Spleen (tissue), 11 donors: ENCODE data around the gene VSIG2. TPM values are rescaled to one million over a fixed set of nuclear protein-coding genes. Genes with fewer than 3 reads are reported as not detected.

ENCODE experiments used
- DNase-seq: peaks from one replicate; pipeline ENCODE4 v3.0.0-alpha.2; 2020
- H3K27ac ChIP-seq, 8 donors: fragments of 200-600 bp; sonication (generic) in 7 of 8; 1 replicate in 4 of 8; 2 replicates in 4 of 8; pipeline versions ENCODE4 v1.5.0 to v1.8.0; 2016 to 2021; ENCODE audit warnings: inconsistent platforms in 4 of 8, mild to moderate bottlenecking in 4 of 8, moderate library complexity in 1 of 8
- H3K27me3 ChIP-seq, 7 donors: fragments of 200-600 bp; sonication (generic) in 6 of 7; replicated peaks in 1 of 7; 1 replicate in 4 of 7; 2 replicates in 3 of 7; pipeline versions ENCODE4 v1.5.0 to v1.8.0; 2016 to 2021; ENCODE audit warnings: inconsistent platforms in 3 of 7, mild to moderate bottlenecking in 1 of 7
- H3K36me3 ChIP-seq, 6 donors: fragments of 200-600 bp; sonication (generic) in 5 of 6; 1 replicate in 4 of 6; 2 replicates in 2 of 6; pipeline versions ENCODE4 v1.5.0 to v1.8.0; 2016 to 2021; ENCODE audit warnings: inconsistent platforms in 2 of 6
- H3K4me1 ChIP-seq, 6 donors: fragments of 200-600 bp; sonication (generic) in 5 of 6; 1 replicate in 3 of 6; 2 replicates in 3 of 6; pipeline versions ENCODE4 v1.5.0 to v1.8.0; 2016 to 2021; ENCODE audit warnings: inconsistent platforms in 3 of 6
- H3K4me3 ChIP-seq, 8 donors: fragments of 200-600 bp; sonication (generic) in 7 of 8; 1 replicate in 4 of 8; 2 replicates in 4 of 8; pipeline versions ENCODE4 v1.5.0 to v1.8.0; 2016 to 2021; ENCODE audit warnings: inconsistent platforms in 4 of 8, mild to moderate bottlenecking in 4 of 8, moderate library complexity in 2 of 8
- H3K9me3 ChIP-seq, 8 donors: fragments of 200-600 bp; sonication (generic) in 7 of 8; 1 replicate in 4 of 8; 2 replicates in 4 of 8; pipeline versions ENCODE4 v1.5.0 to v1.8.0; 2016 to 2021; ENCODE audit warnings: inconsistent platforms in 4 of 8
- CTCF ChIP-seq, 11 experiments: fragments of 200-600 bp in 7 of 11; fragments of 450-650 bp in 4 of 11; sonication (generic) in 4 of 11; IDR thresholded peaks in 8 of 11; conservative IDR thresholded peaks in 3 of 11; 1 replicate in 7 of 11; 2 replicates in 4 of 11; pipeline versions ENCODE4 v1.4.0 to v1.8.0; 2016 to 2021; ENCODE audit warnings: antibody characterized with exemption in 11 of 11, inconsistent platforms in 4 of 11, mild to moderate bottlenecking in 1 of 11
- POLR2A ChIP-seq, 3 donors: fragments of 450-650 bp; IDR thresholded peaks; one replicate each; pipeline ENCODE4 v1.5.1; 2017; ENCODE audit warnings: antibody characterized with exemption in 3 of 3, mild to moderate bottlenecking in 1 of 3
- POLR2AphosphoS5 ChIP-seq, 3 donors: sonication (generic); formaldehyde crosslinking; IDR thresholded peaks; one replicate each; pipeline ENCODE4 v1.5.1; 2017; ENCODE audit warnings: antibody characterized with exemption in 3 of 3
- WGBS, 5 donors: extraction: QIAGEN DNeasy Blood & Tissue Kit in 3 of 5; methylation state at CpG; one replicate each; pipeline versions ENCODE4 v1.1.5 to v1.1.7; 2013 to 2018; 5-methylcytosine and 5-hydroxymethylcytosine counted together
- intact Hi-C: fragments of 100-400 bp; cut with DNase I; formaldehyde crosslinking; loops from one replicate; pipeline ENCODE4 v1.15.0; 2023; ENCODE audit warnings: low total_unique reads
- polyA plus RNA-seq, 3 donors: library from polyadenylated mRNA; stranded (reverse); fragments of 200-250 nt; gene quantifications; one replicate each; pipeline ENCODE4 v1.2.1, GENCODE V29; 2013
- total RNA-seq, 7 donors: library from RNA; depleted of rRNA in 3 of 7; stranded (reverse); fragments of >200 nt in 3 of 7; fragmentation: NEBNext Ultra II Directional in 4 of 7; extraction: Animal tissue kit (Norgen Biotek cat#: 25700) in 4 of 7; gene quantifications; one replicate each; pipeline versions ENCODE4 v1.1.0 to v1.2.1, GENCODE V29; 2016 to 2021
- donor health status: healthy with polysubstance abuse.
- donor health status: DM: no; HTN: no; CAD: no; lungs with moderate emphysema.
- donor health status: DM: no; HTN: no; CAD: no.
- donor health status: Bipolar disorder and iron deficiency.
- donor health status: healthy.
- donor health status: DM: no; HTN: no; CAD: no.
- donor health status: DM: yes; HTN: yes; CAD: no.

The VSIG2 gene
- total and polyA plus RNA-seq, 10 donors: 0.43 to 2.1 (median 1.2) TPM; not detected in 3

- no peaks in the 10 kb centered on the region for H3K36me3 ChIP-seq
- TF ChIP-seq POLR2AphosphoS5 (IDR thresholded peaks at IDR 0.05) (no peak), CTCF (IDR thresholded peaks at IDR 0.05 in 8 of 11, conservative IDR thresholded peaks at IDR 0.05 in 3 of 11) (no peak), POLR2A (IDR thresholded peaks at IDR 0.05) (no peak)
- intact Hi-C loops: no loop called here
- peaks cover 0 to 17% (median 13%) of the 10 kb centered on the region in 8 donors for H3K9me3 ChIP-seq
- no peak overlapping the region for H3K27ac ChIP-seq
- DNase-seq: no peak
- peaks cover 0 to 22% (median under 1%) of the 10 kb centered on the region in 7 donors for H3K27me3 ChIP-seq
- 84 to 91% (median 88%) methylated on average over 3 of the region's 3 CpGs for WGBS, 5 donors
- H3K4me1 ChIP-seq: peaks cover 0 to 7% (median 2%) of the 10 kb centered on the region in 6 donors
- no peak overlapping the region for H3K4me3 ChIP-seq
Observed at GRCh38 chr11:124712392-124712791, 39.7 kb downstream of the VSIG2 start.

- intact Hi-C loops: no loop called here
- Histone ChIP-seq H3K4me1 (no peaks in the 10 kb centered on the region), H3K4me3 (no peak overlapping the region), H3K36me3 (no peaks in the 10 kb centered on the region), H3K27me3 (peaks cover 0 to 4% (median 0%) of the 10 kb centered on the region in 7 donors), H3K9me3 (peaks cover 0 to 21% (median 16%) of the 10 kb centered on the region in 8 donors), H3K27ac (no peak overlapping the region)
- TF ChIP-seq CTCF (IDR thresholded peaks at IDR 0.05 in 8 of 11, conservative IDR thresholded peaks at IDR 0.05 in 3 of 11) (no peak), POLR2AphosphoS5 (IDR thresholded peaks at IDR 0.05) (no peak), POLR2A (IDR thresholded peaks at IDR 0.05) (no peak)
- no peak for DNase-seq
- WGBS, 5 donors: 86 to 90% (median 87%) methylated on average over 4 of the region's 4 CpGs
Observed at GRCh38 chr11:124707829-124708228, 44.2 kb downstream of the VSIG2 start.

GRCh38 chr11:124700028-124700427 lies 52.0 kb downstream of the VSIG2 start:
- no peak overlapping the region for H3K4me3 ChIP-seq
- H3K27me3 ChIP-seq: peaks cover 0 to 4% (median 0%) of the 10 kb centered on the region in 7 donors
- no peak for TF ChIP-seq CTCF (IDR thresholded peaks at IDR 0.05 in 8 of 11, conservative IDR thresholded peaks at IDR 0.05 in 3 of 11)
- no peak for TF ChIP-seq POLR2A (IDR thresholded peaks at IDR 0.05)
- TF ChIP-seq POLR2AphosphoS5 (IDR thresholded peaks at IDR 0.05): no peak
- no peak overlapping the region for H3K27ac ChIP-seq
- H3K36me3 ChIP-seq: no peaks in the 10 kb centered on the region
- H3K4me1 ChIP-seq: no peaks in the 10 kb centered on the region
- no peak for DNase-seq
- intact Hi-C loops: no loop called here
- peaks cover 0 to 8% (median 0%) of the 10 kb centered on the region in 8 donors for H3K9me3 ChIP-seq

- Histone ChIP-seq H3K36me3 (no peaks in the 10 kb centered on the region), H3K4me1 (no peaks in the 10 kb centered on the region), H3K9me3 (peaks cover 0 to 8% (median 0%) of the 10 kb centered on the region in 8 donors), H3K27me3 (peaks cover 0 to 3% (median 0%) of the 10 kb centered on the region in 7 donors), H3K27ac (no peak overlapping the region), H3K4me3 (no peak overlapping the region)
- no peak for DNase-seq
- intact Hi-C loops: no loop called here
- TF ChIP-seq POLR2AphosphoS5 (IDR thresholded peaks at IDR 0.05): no peak
- TF ChIP-seq CTCF (IDR thresholded peaks at IDR 0.05 in 8 of 11, conservative IDR thresholded peaks at IDR 0.05 in 3 of 11): no peak
- no peak for TF ChIP-seq POLR2A (IDR thresholded peaks at IDR 0.05)
- WGBS, 5 donors: 72 to 97% (median 77%) methylated on average over 1 of the region's 1 CpG
Observed at GRCh38 chr11:124699547-124699946, 52.5 kb downstream of the VSIG2 start.

Other genes starting within 250 kb of the VSIG2 start
- not detected for gene OR8B12, start 208.6 kb downstream of the VSIG2 start, total RNA-seq
- not detected for gene OR8B12, start 208.6 kb downstream of the VSIG2 start, polyA plus RNA-seq
- gene OR8A1, start 182.3 kb downstream of the VSIG2 start, total RNA-seq: not detected
- gene OR8A1, start 182.3 kb downstream of the VSIG2 start, polyA plus RNA-seq: not detected
- not detected for gene PANX3, start 140.8 kb downstream of the VSIG2 start, total RNA-seq
- gene PANX3, start 140.8 kb downstream of the VSIG2 start, polyA plus RNA-seq: not detected
- gene TBRG1, start 129.4 kb downstream of the VSIG2 start, total RNA-seq: 10 to 100 TPM; 37.4 to 65.0 (median 47.5) TPM
- 10 to 100 TPM; 23.3 to 51.5 (median 33.6) TPM for gene TBRG1, start 129.4 kb downstream of the VSIG2 start, polyA plus RNA-seq
- 10 to 100 TPM in 6 of 7 donors, 1 to 10 TPM in 1; 8.9 to 15.3 (median 14.0) TPM for gene SIAE, start 78.5 kb downstream of the VSIG2 start, total RNA-seq
- 1 to 10 TPM; 4.7 to 6.5 (median 5.9) TPM for gene SIAE, start 78.5 kb downstream of the VSIG2 start, polyA plus RNA-seq
- 1 to 10 TPM in 5 of 7 donors, under 1 TPM in 2; 0.34 to 2.6 (median 1.6) TPM for gene SPA17, start 78.4 kb downstream of the VSIG2 start, total RNA-seq
- 1 to 10 TPM; 2.6 to 4.8 (median 3.6) TPM for gene SPA17, start 78.4 kb downstream of the VSIG2 start, polyA plus RNA-seq
- gene NRGN, start 12.3 kb downstream of the VSIG2 start, total RNA-seq: 10 to 100 TPM; 29.0 to 61.2 (median 46.5) TPM
- 10 to 100 TPM; 12.7 to 24.2 (median 15.9) TPM for gene NRGN, start 12.3 kb downstream of the VSIG2 start, polyA plus RNA-seq
- 10 to 100 TPM; 16.2 to 49.2 (median 29.2) TPM for gene ESAM, start 10.0 kb upstream of the VSIG2 start, total RNA-seq
- gene ESAM, start 10.0 kb upstream of the VSIG2 start, polyA plus RNA-seq: 10 to 100 TPM; 14.3 to 30.9 (median 18.0) TPM
- 10 to 100 TPM; 16.5 to 25.8 (median 19.3) TPM for gene MSANTD2, start 48.2 kb upstream of the VSIG2 start, total RNA-seq
- 10 to 100 TPM in 2 of 3 donors, 1 to 10 TPM in 1; 9.5 to 17.6 (median 13.8) TPM for gene MSANTD2, start 48.2 kb upstream of the VSIG2 start, polyA plus RNA-seq
- 10 to 100 TPM; 13.2 to 35.0 (median 25.0) TPM for gene ROBO3, start 113.2 kb upstream of the VSIG2 start, total RNA-seq
- 10 to 100 TPM; 15.5 to 43.2 (median 25.9) TPM for gene ROBO3, start 113.2 kb upstream of the VSIG2 start, polyA plus RNA-seq
- 100 to 1,000 TPM in 6 of 7 donors, 10 to 100 TPM in 1; 96.9 to 246 (median 147) TPM for gene ROBO4, start 145.6 kb upstream of the VSIG2 start, total RNA-seq
- gene ROBO4, start 145.6 kb upstream of the VSIG2 start, polyA plus RNA-seq: 10 to 100 TPM in 2 of 3 donors, 1 to 10 TPM in 1; 6.7 to 53.2 (median 24.9) TPM
- gene HEPN1, start 167.0 kb upstream of the VSIG2 start, total RNA-seq: under 1 TPM in 1 of 7 donors, not detected in 6; 0.25 TPM
- not detected for gene HEPN1, start 167.0 kb upstream of the VSIG2 start, polyA plus RNA-seq
- gene HEPACAM, start 183.8 kb upstream of the VSIG2 start, total RNA-seq: 1 to 10 TPM in 1 of 7 donors, not detected in 6; 2.7 TPM
- gene HEPACAM, start 183.8 kb upstream of the VSIG2 start, polyA plus RNA-seq: under 1 TPM; 0.04 to 0.38 (median 0.22) TPM
- gene CCDC15, start 201.9 kb upstream of the VSIG2 start, total RNA-seq: 1 to 10 TPM; 1.4 to 3.6 (median 2.7) TPM
- gene CCDC15, start 201.9 kb upstream of the VSIG2 start, polyA plus RNA-seq: under 1 TPM; 0.61 to 0.86 (median 0.70) TPM